SH-SY5Y (cell line): ENCODE measurements around the gene CAMKK2.

Source experiments
- GATA2 ChIP-seq: IDR thresholded peaks from 2 replicates; pipeline ENCODE4 v1.6.1; 2011; ENCODE audit warnings: mild to moderate bottlenecking, low read depth, low read length
- GATA3 ChIP-seq: IDR thresholded peaks from 2 replicates; pipeline ENCODE4 v1.6.1; 2011; ENCODE audit warnings: low read depth, mild to moderate bottlenecking, low read length, moderate library complexity

DNA sequence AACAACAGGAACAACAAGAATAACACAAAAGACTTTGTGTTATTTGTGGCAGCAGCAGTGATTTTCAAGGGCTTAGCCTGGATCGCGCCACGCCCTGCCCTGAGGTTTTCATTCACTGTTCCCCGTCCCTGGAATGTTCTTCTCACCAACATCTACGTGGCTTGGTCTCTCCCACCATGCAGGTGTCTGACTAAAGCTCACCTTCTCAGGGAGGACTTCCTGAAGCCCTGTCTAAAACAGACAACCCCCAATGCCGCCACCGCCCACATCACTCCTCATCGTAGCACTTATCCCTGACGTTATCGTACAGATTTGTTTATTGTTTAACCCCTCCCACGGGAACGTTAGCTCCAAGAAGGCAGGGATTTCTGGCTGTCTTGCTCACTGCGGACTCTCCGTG lies 46.1 kb downstream of the CAMKK2 start:
- TF ChIP-seq GATA2, result no peak
- TF ChIP-seq GATA3, result no peak
